Measurements from ENCODE around the gene INSR. TPM values are rescaled to one million over a fixed set of nuclear protein-coding genes. Genes with fewer than 3 reads are reported as not detected.

The INSR gene
- total and polyA plus RNA-seq, 5 donors = 17.3 to 58.6 (median 53.0) TPM

DNA sequence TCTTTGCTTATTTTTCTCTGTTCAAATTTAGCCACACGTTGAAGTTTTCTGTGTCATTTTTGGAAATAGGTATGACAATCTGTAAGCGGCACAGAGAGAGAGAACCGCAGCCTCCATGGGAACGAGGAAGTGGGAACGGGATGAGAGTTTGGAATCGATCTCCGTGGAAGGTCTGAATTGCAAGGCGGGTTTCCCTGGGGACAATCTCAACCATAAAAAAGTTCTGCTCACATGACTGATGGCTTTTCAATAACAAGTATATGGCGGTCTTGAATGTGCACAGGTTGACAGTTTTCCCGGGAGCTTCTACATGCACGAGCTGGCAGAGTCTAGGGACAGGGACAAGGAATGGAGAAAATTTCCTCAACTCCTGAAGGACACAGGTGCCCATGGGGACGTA lies 90.9 kb downstream of the INSR start:
- no peaks in the 10 kb centered on the region for H3K4me1 ChIP-seq (ENCODE audit: control insufficient read depth, insufficient read depth, low read length)
- DNase-seq (no peak), ATAC-seq (no peak)
- intact Hi-C loops (cut with DNase I) = no loop called here
- no peak overlapping the region for H3K4me3 ChIP-seq (ENCODE audit: low read length)
- no peaks in the 10 kb centered on the region for H3K9me3 ChIP-seq (ENCODE audit: control insufficient read depth, low read length)
- no peaks in the 10 kb centered on the region for H3K27me3 ChIP-seq (ENCODE audit: control insufficient read depth, insufficient read depth)
- 89% methylated on average over 12 of the region's 12 CpGs for WGBS
- no peak overlapping the region for H3K27ac ChIP-seq (ENCODE audit: low read length)

DNA sequence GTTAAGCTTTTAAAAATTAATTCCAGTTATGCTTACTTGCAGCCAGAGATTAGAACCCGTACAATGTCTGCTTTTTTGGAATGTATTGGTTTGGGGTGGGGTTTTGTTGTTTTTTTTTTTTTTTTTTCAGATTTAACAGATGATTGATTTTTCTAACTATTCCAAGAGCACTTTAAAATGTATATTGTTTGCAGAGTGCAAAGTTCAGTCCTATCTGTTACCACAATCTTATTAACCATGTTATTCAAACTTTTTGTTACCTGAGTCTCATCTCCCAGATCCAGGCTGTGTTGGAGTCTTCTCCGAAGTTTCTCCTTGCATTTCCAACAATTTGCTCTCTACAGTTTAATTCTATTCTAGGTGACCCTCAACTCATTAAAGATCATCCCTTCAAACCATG lies 91.3 kb downstream of the INSR start:
- intact Hi-C loops (cut with DNase I) = no loop called here
- no peak for ATAC-seq
- H3K27ac ChIP-seq (ENCODE audit: low read length) = no peak overlapping the region

GRCh38 chr19:7200736-7201135 lies 93.5 kb downstream of the INSR start:
- H3K4me1 ChIP-seq (ENCODE audit: control insufficient read depth, insufficient read depth, low read length) = no peaks in the 10 kb centered on the region
- DNase-seq (no peak), ATAC-seq (no peak)
- H3K27ac ChIP-seq (ENCODE audit: low read length) = no peak overlapping the region
- intact Hi-C loops (cut with DNase I) = no loop called here
- H3K4me3 ChIP-seq (ENCODE audit: low read length) = no peak overlapping the region
- no peaks in the 10 kb centered on the region for H3K27me3 ChIP-seq (ENCODE audit: control insufficient read depth, insufficient read depth)
- 87% methylated on average over 4 of the region's 4 CpGs for WGBS
- no peaks in the 10 kb centered on the region for H3K9me3 ChIP-seq (ENCODE audit: control insufficient read depth, low read length)

More for the DNA sequence above, 91.3 kb downstream of the INSR start:
- Histone ChIP-seq H3K4me3 (ENCODE audit: low read length) (no peak overlapping the region), H3K27me3 (ENCODE audit: control insufficient read depth, insufficient read depth) (no peaks in the 10 kb centered on the region), H3K4me1 (ENCODE audit: control insufficient read depth, insufficient read depth, low read length) (no peaks in the 10 kb centered on the region), H3K9me3 (ENCODE audit: control insufficient read depth, low read length) (no peaks in the 10 kb centered on the region)
- no peak for DNase-seq
- 96% methylated on average over 2 of the region's 2 CpGs for WGBS

- no peaks in the 10 kb centered on the region for H3K4me1 ChIP-seq (ENCODE audit: control insufficient read depth, insufficient read depth, low read length)
- no peaks in the 10 kb centered on the region for H3K9me3 ChIP-seq (ENCODE audit: control insufficient read depth, low read length)
- DNase-seq (no peak), ATAC-seq (no peak)
- 71% methylated on average over 14 of the region's 14 CpGs for WGBS
- H3K27ac ChIP-seq (ENCODE audit: low read length) = peak overlapping the region; percentile 69
- no peaks in the 10 kb centered on the region for H3K27me3 ChIP-seq (ENCODE audit: control insufficient read depth, insufficient read depth)
- intact Hi-C loops (cut with DNase I) = loop anchor here in 3 of 4 donors (2.0 to 5.0 kb wide), 2 partner anchors 91 to 92 kb away; partner anchors contain the start of gene INSR (in 2 of the 3)
- no peak overlapping the region for H3K4me3 ChIP-seq (ENCODE audit: low read length)
These were observed 94.3 kb downstream of the INSR start for GRCh38 chr19:7199613-7200533.

DNA sequence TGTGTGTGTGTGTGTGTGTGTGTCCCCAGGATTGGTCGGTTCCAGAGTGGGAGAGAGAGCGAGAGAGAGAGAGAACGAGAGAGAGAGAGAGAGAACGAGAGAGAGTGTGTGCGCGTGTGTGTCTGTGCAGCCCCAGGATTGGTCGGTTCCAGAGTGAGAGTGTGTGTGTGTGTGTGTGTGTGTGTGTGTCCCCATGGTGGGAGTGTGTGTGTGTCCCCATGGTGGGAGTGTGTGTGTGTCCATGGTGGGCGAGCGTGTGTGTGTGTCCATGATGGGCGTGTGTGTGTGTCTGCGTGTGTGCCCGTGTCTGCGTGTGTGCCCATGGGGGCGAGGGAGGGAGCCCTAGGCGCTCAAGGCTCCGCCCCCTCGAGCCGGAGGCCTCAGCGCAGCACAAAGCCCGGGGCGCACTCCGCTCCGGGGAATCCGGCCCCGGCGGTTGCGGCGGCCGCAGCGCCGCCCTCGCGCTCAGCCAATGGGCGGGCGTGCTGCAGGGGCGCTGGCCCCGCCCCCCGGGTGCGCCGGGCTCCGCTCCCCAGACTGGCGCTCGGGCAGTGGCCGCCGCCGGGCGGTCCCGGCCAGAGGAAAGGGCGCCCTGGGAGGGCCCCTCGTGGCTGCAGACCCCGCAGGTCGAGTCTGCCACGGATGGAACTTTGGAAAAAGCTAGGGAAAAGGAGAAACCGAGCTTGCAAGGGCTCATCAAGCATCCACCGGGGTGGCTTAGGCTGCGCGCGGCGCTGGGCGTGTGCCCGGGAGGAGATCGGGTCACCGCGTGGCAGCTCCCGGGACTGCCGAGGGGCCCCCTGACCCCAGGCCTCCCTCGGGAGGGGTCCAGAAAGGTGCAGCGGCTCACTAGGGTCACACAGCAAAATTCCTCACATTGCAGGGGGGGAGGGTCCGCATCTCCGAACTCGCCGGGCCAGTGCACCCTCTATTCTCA lies 96.2 kb downstream of the INSR start:
- Histone ChIP-seq H3K27me3 (ENCODE audit: control insufficient read depth, insufficient read depth) (no peaks in the 10 kb centered on the region), H3K27ac (ENCODE audit: low read length) (peak overlapping the region; percentile 90), H3K4me1 (ENCODE audit: control insufficient read depth, insufficient read depth, low read length) (no peaks in the 10 kb centered on the region), H3K9me3 (ENCODE audit: control insufficient read depth, low read length) (no peaks in the 10 kb centered on the region), H3K4me3 (ENCODE audit: low read length) (peak overlapping the region; percentile 65)
- peak; percentile 95 to 98 (median 98) for DNase-seq
- intact Hi-C loops (cut with DNase I) = loop anchor here in 3 of 4 donors (2.0 to 5.0 kb wide), 2 partner anchors 93 to 94 kb away; partner anchors contain the start of gene INSR (in 2 of the 3)
- under 1% methylated on average over 72 of the region's 72 CpGs for WGBS
- peak; percentile 95 for ATAC-seq

- H3K4me3 ChIP-seq (ENCODE audit: low read length) = peak overlapping the region; percentile 30
- DNase-seq (peak; percentile 96 to 97 (median 97)), ATAC-seq (peak; percentile 91 to 93)
- H3K27ac ChIP-seq (ENCODE audit: low read length) = peak overlapping the region; percentile 90
- under 1% methylated on average over 27 of the region's 27 CpGs for WGBS
- H3K27me3 ChIP-seq (ENCODE audit: control insufficient read depth, insufficient read depth) = no peaks in the 10 kb centered on the region
- H3K9me3 ChIP-seq (ENCODE audit: control insufficient read depth, low read length) = no peaks in the 10 kb centered on the region
- no peaks in the 10 kb centered on the region for H3K4me1 ChIP-seq (ENCODE audit: control insufficient read depth, insufficient read depth, low read length)
- intact Hi-C loops (cut with DNase I) = loop anchor here in 2 of 4 donors (5.0 kb wide), 1 partner anchor 95 kb away; the partner anchor contains the start of gene INSR (in 2 of the 2)
These were observed 97.0 kb downstream of the INSR start for GRCh38 chr19:7197119-7197759.

GRCh38 chr19:7196763-7197118 lies 97.5 kb downstream of the INSR start:
- no peak for ATAC-seq
- H3K4me1 ChIP-seq (ENCODE audit: control insufficient read depth, insufficient read depth, low read length) = no peaks in the 10 kb centered on the region
- no peaks in the 10 kb centered on the region for H3K27me3 ChIP-seq (ENCODE audit: control insufficient read depth, insufficient read depth)
- H3K9me3 ChIP-seq (ENCODE audit: control insufficient read depth, low read length) = no peaks in the 10 kb centered on the region
- DNase-seq = peak; percentile 28 to 81 (median 60)
- H3K4me3 ChIP-seq (ENCODE audit: low read length) = peak overlapping the region; percentile 30
- peak overlapping the region; percentile 90 for H3K27ac ChIP-seq (ENCODE audit: low read length)
- intact Hi-C loops (cut with DNase I) = loop anchor here in 2 of 4 donors (5.0 kb wide), 1 partner anchor 96 kb away; the partner anchor contains the start of gene INSR (in 2 of the 2)
- WGBS = 30% methylated on average over 8 of the region's 8 CpGs

GRCh38 chr19:7195046-7195445 lies 99.2 kb downstream of the INSR start:
- Histone ChIP-seq H3K27me3 (ENCODE audit: control insufficient read depth, insufficient read depth) (no peaks in the 10 kb centered on the region), H3K27ac (ENCODE audit: low read length) (no peak overlapping the region), H3K4me1 (ENCODE audit: control insufficient read depth, insufficient read depth, low read length) (no peaks in the 10 kb centered on the region), H3K4me3 (ENCODE audit: low read length) (no peak overlapping the region), H3K9me3 (ENCODE audit: control insufficient read depth, low read length) (no peaks in the 10 kb centered on the region)
- ATAC-seq = no peak
- WGBS = 96% methylated on average over 5 of the region's 5 CpGs
- intact Hi-C loops (cut with DNase I) = loop anchor here in 2 of 4 donors (5.0 kb wide), 1 partner anchor 97 kb away; the partner anchor contains the start of gene INSR (in 2 of the 2)
- DNase-seq = no peak

DNA sequence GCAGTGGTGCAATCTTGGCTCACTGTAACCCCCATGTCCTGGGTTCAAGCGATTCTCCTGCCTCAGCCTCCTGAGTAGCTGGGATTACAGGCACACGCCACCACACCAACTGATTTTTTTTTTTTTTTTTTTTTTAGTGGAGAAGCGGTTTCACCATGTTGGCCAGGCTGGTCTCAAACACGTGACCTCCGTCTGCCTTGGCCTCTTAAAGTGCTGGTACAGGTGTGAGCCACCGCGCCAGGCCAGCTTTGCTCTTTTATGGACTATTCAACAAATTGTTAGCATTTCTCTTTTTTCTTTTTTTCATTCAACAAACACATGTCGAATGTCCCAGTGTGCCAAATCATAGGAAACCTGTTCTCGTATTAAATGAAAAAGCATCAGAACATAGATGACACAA lies 99.6 kb downstream of the INSR start:
- intact Hi-C loops (cut with DNase I) = no loop called here
- WGBS = 93% methylated on average over 9 of the region's 9 CpGs

DNA sequence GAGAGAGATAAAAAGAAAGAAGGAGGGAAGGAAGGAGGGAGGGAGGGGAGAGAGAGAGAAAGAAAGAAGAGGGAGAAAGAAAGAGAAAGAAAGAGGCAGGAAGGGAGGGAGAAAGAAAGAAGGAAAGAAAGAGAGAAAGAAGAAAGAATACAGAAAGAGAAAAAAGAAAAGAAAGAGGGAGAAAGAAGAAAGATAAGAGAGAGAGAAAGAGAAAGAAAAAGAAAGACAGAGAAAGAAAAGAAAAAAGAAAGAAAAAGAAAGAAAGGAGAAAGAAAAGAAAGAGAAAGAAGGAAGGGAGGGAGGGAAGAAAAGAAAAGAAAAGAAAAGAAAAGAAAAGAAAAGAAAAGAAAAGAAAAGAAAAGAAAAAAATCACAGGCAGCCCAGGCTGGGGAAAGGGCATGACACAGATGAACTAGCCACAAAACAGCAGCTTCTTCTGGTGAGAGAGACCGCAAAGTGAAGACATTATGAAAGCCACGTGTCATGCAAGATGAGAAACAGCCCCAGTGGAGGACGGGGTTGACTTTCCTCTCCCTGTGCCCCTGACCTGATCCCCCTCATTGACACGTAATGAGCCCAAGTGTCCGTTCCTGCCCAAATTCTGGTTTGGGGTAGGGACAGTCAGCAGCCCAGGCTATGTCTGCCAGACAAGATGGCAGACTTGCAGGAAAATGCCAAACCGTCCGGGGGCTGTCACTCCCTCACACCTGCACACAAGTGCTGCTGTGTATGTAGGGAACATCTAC lies 102.1 kb downstream of the INSR start:
- Histone ChIP-seq H3K27me3 (ENCODE audit: control insufficient read depth, insufficient read depth) (no peaks in the 10 kb centered on the region), H3K4me3 (ENCODE audit: low read length) (no peak overlapping the region), H3K27ac (ENCODE audit: low read length) (no peak overlapping the region), H3K9me3 (ENCODE audit: control insufficient read depth, low read length) (no peaks in the 10 kb centered on the region), H3K4me1 (ENCODE audit: control insufficient read depth, insufficient read depth, low read length) (no peaks in the 10 kb centered on the region)
- ATAC-seq (no peak), DNase-seq (peak in 1 of 3 donors; percentile 37)
- 57% methylated on average over 7 of the region's 7 CpGs for WGBS
- intact Hi-C loops (cut with DNase I) = no loop called here

More for the DNA sequence above, 99.6 kb downstream of the INSR start:
- Histone ChIP-seq H3K9me3 (ENCODE audit: control insufficient read depth, low read length) (no peaks in the 10 kb centered on the region), H3K4me1 (ENCODE audit: control insufficient read depth, insufficient read depth, low read length) (no peaks in the 10 kb centered on the region), H3K27me3 (ENCODE audit: control insufficient read depth, insufficient read depth) (no peaks in the 10 kb centered on the region), H3K4me3 (ENCODE audit: low read length) (no peak overlapping the region), H3K27ac (ENCODE audit: low read length) (no peak overlapping the region)
- DNase-seq (no peak), ATAC-seq (no peak)
